IMR-90 (cell line): Measurements from ENCODE around the gene CREB5. TPM values are rescaled to one million over a fixed set of nuclear protein-coding genes. Genes with fewer than 3 reads are reported as not detected.

Experiments
- ATAC-seq: fragments of 200-7000 bp; cut with Tn5 transposase; 2 replicates; pipeline ENCODE4 v1.9.1; 2020; ENCODE audit warnings: low read depth, mild to moderate bottlenecking, moderate library complexity
- BruUV-seq: library from RNA; stranded (reverse); fragments of 400-500 nt; replicated peaks from 2 replicates; lab custom pipeline; 2021; lab: Mats Ljungman, UMichigan
- CTCF ChIA-PET: fragments of 300-600 bp; formaldehyde crosslinking; extraction: SDS; loops from one replicate; lab custom pipeline; 2021; ENCODE audit warnings: antibody characterized with exemption; lab: Yijun Ruan, JAX
- POLR2A ChIA-PET: fragments of 300-600 bp; sonication (Branson Sonifier 250); formaldehyde crosslinking; loops from one replicate; lab custom pipeline; 2022; ENCODE audit warnings: antibody characterized with exemption; ENCODE audit not compliant: unreplicated experiment; lab: Charles Lee
- DNase-seq: peaks from one replicate; pipeline ENCODE4 v3.0.0; 2013
- H2AFZ ChIP-seq: replicated peaks from 2 replicates; pipeline ENCODE3; 2013; ENCODE audit warnings: low read length, mild to moderate bottlenecking; ENCODE audit not compliant: poor library complexity
- H2AK5ac ChIP-seq: 2 replicates; pipeline ENCODE4 v1.6.1; 2013; ENCODE audit warnings: low read depth, low read length, inconsistent platforms
- H2AK9ac ChIP-seq: replicated peaks from 2 replicates; pipeline ENCODE3; 2013; ENCODE audit warnings: mild to moderate bottlenecking, low read depth, low read length, moderate library complexity; ENCODE audit not compliant: poor library complexity
- H2BK120ac ChIP-seq: 2 replicates; pipeline ENCODE4 v1.6.1; 2013; ENCODE audit warnings: low read depth, low read length, inconsistent platforms
- H2BK15ac ChIP-seq: 3 replicates; pipeline ENCODE4 v1.6.1; 2013; ENCODE audit warnings: low read depth, low read length, inconsistent platforms
- H2BK20ac ChIP-seq: 2 replicates; pipeline ENCODE4 v1.6.1; 2013; ENCODE audit warnings: low read depth, mild to moderate bottlenecking, inconsistent platforms, low read length, moderate library complexity
- H2BK5ac ChIP-seq: 2 replicates; pipeline ENCODE4 v1.6.1; 2013; ENCODE audit warnings: mild to moderate bottlenecking, low read depth, low read length, inconsistent platforms; ENCODE audit not compliant: poor library complexity, severe bottlenecking
- H3K14ac ChIP-seq: replicated peaks from 2 replicates; pipeline ENCODE4 v1.6.1; 2013; ENCODE audit warnings: low read depth, low read length, inconsistent platforms
- H3K18ac ChIP-seq: 2 replicates; pipeline ENCODE4 v1.6.1; 2013; ENCODE audit warnings: low read depth, low read length, control low read depth
- H3K23ac ChIP-seq: 2 replicates; pipeline ENCODE4 v1.6.1; 2013; ENCODE audit warnings: low read depth, low read length, inconsistent platforms
- H3K27ac ChIP-seq: 2 replicates; pipeline ENCODE4 v1.5.1; 2013; ENCODE audit warnings: mild to moderate bottlenecking, control low read depth, low read length; ENCODE audit not compliant: insufficient read depth
- H3K27me3 ChIP-seq: 2 replicates; pipeline ENCODE4 v1.6.1; 2013; ENCODE audit warnings: low read length; ENCODE audit not compliant: control insufficient read depth, insufficient read depth
- H3K36me3 ChIP-seq: 2 replicates; pipeline ENCODE4 v1.6.1; 2013; ENCODE audit warnings: low read length, mixed read lengths; ENCODE audit not compliant: control insufficient read depth, insufficient read depth
- H3K4ac ChIP-seq: 2 replicates; pipeline ENCODE4 v1.6.1; 2013; ENCODE audit warnings: low read depth, low read length, inconsistent platforms
- H3K4me1 ChIP-seq: 2 replicates; pipeline ENCODE4 v1.6.1; 2013; ENCODE audit warnings: low read length, mixed read lengths; ENCODE audit not compliant: control insufficient read depth, insufficient read depth
- H3K4me2 ChIP-seq: 2 replicates; pipeline ENCODE4 v1.6.1; 2013; ENCODE audit warnings: low read depth, mild to moderate bottlenecking, control low read depth, low read length, moderate library complexity
- H3K4me3 ChIP-seq: 2 replicates; pipeline ENCODE4 v1.5.1; 2013; ENCODE audit warnings: low read depth, mild to moderate bottlenecking, control low read depth, low read length, moderate library complexity; ENCODE audit not compliant: insufficient read depth
- H3K56ac ChIP-seq: 2 replicates; pipeline ENCODE4 v1.6.1; 2013; ENCODE audit warnings: low read length, inconsistent platforms; ENCODE audit not compliant: insufficient read depth; ENCODE audit errors: extremely low read depth
- H3K79me1 ChIP-seq, 2 experiments: 2 replicates each; pipeline ENCODE4 v1.6.1; 2013; ENCODE audit warnings: low read length in 2 of 2, inconsistent platforms in 1 of 2, low read depth in 1 of 2
- H3K9ac ChIP-seq: 2 replicates; pipeline ENCODE4 v1.6.1; 2013; ENCODE audit warnings: low read depth, low read length, control low read depth
- H3K9me1 ChIP-seq: 2 replicates; pipeline ENCODE4 v1.6.1; 2013; ENCODE audit warnings: low read length, inconsistent platforms; ENCODE audit not compliant: insufficient read depth
- H3K9me3 ChIP-seq: 2 replicates; pipeline ENCODE4 v1.6.1; 2013; ENCODE audit warnings: low read length; ENCODE audit not compliant: control insufficient read depth, insufficient read depth
- H4K20me1 ChIP-seq: 2 replicates; pipeline ENCODE4 v1.6.1; 2013; ENCODE audit warnings: low read length, inconsistent platforms; ENCODE audit not compliant: insufficient read depth
- H4K5ac ChIP-seq: 2 replicates; pipeline ENCODE4 v1.6.1; 2013; ENCODE audit warnings: mild to moderate bottlenecking, low read depth, low read length, control low read depth
- H4K8ac ChIP-seq, 2 experiments: 2 replicates each; pipeline ENCODE4 v1.6.1; 2013; ENCODE audit warnings: low read depth in 2 of 2, low read length in 2 of 2, control low read depth in 1 of 2, inconsistent platforms in 1 of 2
- H4K91ac ChIP-seq: 2 replicates; pipeline ENCODE4 v1.6.1; 2013; ENCODE audit warnings: low read depth, low read length, inconsistent platforms; ENCODE audit not compliant: insufficient read depth
- BHLHE40 ChIP-seq: fragments of 150-350 bp; IDR thresholded peaks from 2 replicates; pipeline ENCODE4 v1.6.1; 2016; ENCODE audit warnings: mild to moderate bottlenecking, low read depth, low read length
- CEBPB ChIP-seq: IDR thresholded peaks from 2 replicates; pipeline ENCODE4 v1.6.1; 2012; ENCODE audit warnings: low read depth, low read length, improper control_type of control experiment
- CHD1 ChIP-seq: IDR thresholded peaks from 2 replicates; pipeline ENCODE4 v1.6.1; 2012; ENCODE audit warnings: low read depth, low read length, improper control_type of control experiment
- CTCF ChIP-seq: conservative IDR thresholded peaks from 2 replicates; pipeline ENCODE4 v1.5.1; 2012; ENCODE audit warnings: mild to moderate bottlenecking, low read depth, low read length, improper control_type of control experiment
- ELK1 ChIP-seq: fragments of 150-350 bp; IDR thresholded peaks from 2 replicates; pipeline ENCODE4 v1.6.1; 2016; ENCODE audit warnings: low read depth, mild to moderate bottlenecking, low read length, moderate library complexity, borderline replicate concordance
- FOS ChIP-seq: fragments of 150-350 bp; IDR thresholded peaks from 2 replicates; pipeline ENCODE4 v1.6.1; 2016; ENCODE audit warnings: low read depth, low read length
- MAFK ChIP-seq: IDR thresholded peaks from 2 replicates; pipeline ENCODE4 v1.6.1; 2012; ENCODE audit warnings: low read depth, low read length, improper control_type of control experiment
- MAZ ChIP-seq: IDR thresholded peaks from 2 replicates; pipeline ENCODE4 v1.6.1; 2012; ENCODE audit warnings: low read depth, mild to moderate bottlenecking, low read length, improper control_type of control experiment, moderate library complexity, borderline replicate concordance
- MXI1 ChIP-seq: IDR thresholded peaks from 2 replicates; pipeline ENCODE4 v1.6.1; 2012; ENCODE audit warnings: low read depth, mild to moderate bottlenecking, low read length, moderate library complexity, borderline replicate concordance
- NFE2L2 ChIP-seq: fragments of 150-350 bp; IDR thresholded peaks from 2 replicates; pipeline ENCODE4 v1.6.1; 2016; ENCODE audit warnings: low read depth, mild to moderate bottlenecking, low read length
- POLR2A ChIP-seq: IDR thresholded peaks from 2 replicates; pipeline ENCODE4 v1.6.1; 2012; ENCODE audit warnings: mild to moderate bottlenecking, low read depth, low read length
- RFX5 ChIP-seq: IDR thresholded peaks from 2 replicates; pipeline ENCODE4 v1.8.0; 2012; ENCODE audit warnings: low read depth, mild to moderate bottlenecking, low read length, moderate library complexity
- USF2 ChIP-seq: fragments of 150-350 bp; IDR thresholded peaks from 2 replicates; pipeline ENCODE4 v1.6.1; 2017; ENCODE audit warnings: mild to moderate bottlenecking, antibody characterized with exemption, low read length, low read depth
- dilution Hi-C: fragments of 300-500 bp; cut with HindIII; formaldehyde crosslinking; loops from one replicate; pipeline ENCODE4 v1.14.3; 2018; ENCODE audit warnings: low sequenced_read_pairs; ENCODE audit not compliant: unreplicated experiment
- in situ Hi-C: fragments of 300-500 bp; cut with MboI; formaldehyde crosslinking; loops from 3 replicates; pipeline ENCODE4 v1.14.3; 2019; ENCODE audit warnings: low sequenced_read_pairs, inconsistent platforms, mixed read lengths
- intact Hi-C: fragments of 100-400 bp; cut with micrococcal nuclease; formaldehyde crosslinking; loops from 2 replicates; pipeline ENCODE4 v1.10.0; 2022
- polyA plus RNA-seq, 3 experiments: library from polyadenylated mRNA; depleted of rRNA; stranded (reverse); fragments of >200 nt; gene quantifications; 2 replicates each; pipeline ENCODE4 v1.2.3, GENCODE V29; 2012; ENCODE audit warnings: low replicate concordance in 1 of 3
- total RNA-seq: library from RNA; depleted of rRNA; stranded (reverse); fragments of >200 nt; gene quantifications from 2 replicates; pipeline ENCODE4 v1.2.3, GENCODE V29; 2012

The CREB5 gene
- total and polyA plus RNA-seq, 2 of the 4 experiments (the other 2 are of a cell fraction), result 7.3 to 13.1 TPM

- intact Hi-C loops, result no loop called here
- DNase-seq, result no peak
- no peak overlapping the region for H3K4me2 ChIP-seq
These were observed 81.2 kb downstream of the CREB5 start for GRCh38 chr7:28493477-28493876.

More at GRCh38 chr7:28493477-28493876, 81.2 kb downstream of the CREB5 start:
- H2BK15ac ChIP-seq, result no peak overlapping the region
- H3K18ac ChIP-seq, result no peak overlapping the region
- BruUV-seq, result no TSS peak
- H3K27ac ChIP-seq, result no peak overlapping the region
- no peaks in the 10 kb centered on the region for H3K4me1 ChIP-seq
- 0 out of 2 replicates have a peak, but pooled peaks cover 2% of the 10 kb centered on the region for H3K36me3 ChIP-seq
- no peak overlapping the region for H2BK120ac ChIP-seq
- TF ChIP-seq POLR2A (no peak), MAZ (no peak), FOS (no peak), NFE2L2 (no peak), CEBPB (no peak), CTCF (no peak), USF2 (no peak), RFX5 (no peak), MAFK (no peak), ELK1 (no peak), CHD1 (no peak), MXI1 (no peak), BHLHE40 (no peak)
- no peak overlapping the region for H2AK9ac ChIP-seq
- H3K56ac ChIP-seq, result no peak overlapping the region
- no peaks in the 10 kb centered on the region for H3K27me3 ChIP-seq
- no peaks in the 10 kb centered on the region for H3K9me3 ChIP-seq
- no peak overlapping the region for H4K5ac ChIP-seq
- no peak overlapping the region for H3K4ac ChIP-seq
- H4K8ac ChIP-seq, result no peak overlapping the region
- H3K9me1 ChIP-seq, result no peaks in the 10 kb centered on the region
- POLR2A ChIA-PET, result no interaction called here
- H3K9ac ChIP-seq, result no peak overlapping the region
- no peak overlapping the region for H3K14ac ChIP-seq
- no peak for ATAC-seq
- no peak overlapping the region for H2BK5ac ChIP-seq
- no peak overlapping the region for H2AK5ac ChIP-seq
- in situ Hi-C loops (no loop called here), dilution Hi-C loops (no loop called here)
- H2BK20ac ChIP-seq, result no peak overlapping the region
- CTCF ChIA-PET, result no interaction called here
- H3K23ac ChIP-seq, result no peak overlapping the region
- H3K4me3 ChIP-seq, result no peak overlapping the region
- no peaks in the 10 kb centered on the region for H3K79me1 ChIP-seq
- no peak overlapping the region for H2AFZ ChIP-seq
- no peaks in the 10 kb centered on the region for H4K20me1 ChIP-seq
- H4K91ac ChIP-seq, result no peak overlapping the region
